Mesothelial cell of epicardium (in vitro differentiated cells): ENCODE measurements around the gene TLE7. TPM values are rescaled to one million over a fixed set of nuclear protein-coding genes. Genes with fewer than 3 reads are reported as not detected.

Experiments used
- DNase-seq, 2 experiments: peaks; one replicate each; pipeline ENCODE4 v3.0.0; 2021; ENCODE audit warnings: low spot score in 2 of 2; ENCODE audit not compliant: unreplicated experiment in 2 of 2
- H3K27ac Mint-ChIP-seq: 2 replicates; pipeline ENCODE4 v1.8.0; 2021; ENCODE audit warnings: mixed read lengths
- H3K27me3 Mint-ChIP-seq: 2 replicates; pipeline ENCODE4 v1.8.0; 2021; ENCODE audit warnings: low read depth, mixed read lengths
- H3K36me3 Mint-ChIP-seq: 2 replicates; pipeline ENCODE4 v1.8.0; 2021; ENCODE audit warnings: mixed read lengths
- H3K4me1 Mint-ChIP-seq: 2 replicates; pipeline ENCODE4 v1.8.0; 2021; ENCODE audit warnings: mixed read lengths
- H3K4me3 Mint-ChIP-seq: 2 replicates; pipeline ENCODE4 v1.8.0; 2021; ENCODE audit warnings: mild to moderate bottlenecking, moderate library complexity, mixed read lengths
- H3K9me3 Mint-ChIP-seq: 2 replicates; pipeline ENCODE4 v1.8.0; 2021; ENCODE audit warnings: mixed read lengths
- CTCF ChIP-seq: fragments of 200-600 bp; sonication (generic); IDR thresholded peaks from one replicate; pipeline ENCODE4 v1.5.0; 2021; ENCODE audit warnings: antibody characterized with exemption; ENCODE audit not compliant: unreplicated experiment
- total RNA-seq: library from RNA; stranded (reverse); gene quantifications from 3 replicates; pipeline ENCODE4 v1.2.1, GENCODE V29; 2021

TLE7 gene
- total RNA-seq, 1 donor from 2014 or later, result not detected

DNA sequence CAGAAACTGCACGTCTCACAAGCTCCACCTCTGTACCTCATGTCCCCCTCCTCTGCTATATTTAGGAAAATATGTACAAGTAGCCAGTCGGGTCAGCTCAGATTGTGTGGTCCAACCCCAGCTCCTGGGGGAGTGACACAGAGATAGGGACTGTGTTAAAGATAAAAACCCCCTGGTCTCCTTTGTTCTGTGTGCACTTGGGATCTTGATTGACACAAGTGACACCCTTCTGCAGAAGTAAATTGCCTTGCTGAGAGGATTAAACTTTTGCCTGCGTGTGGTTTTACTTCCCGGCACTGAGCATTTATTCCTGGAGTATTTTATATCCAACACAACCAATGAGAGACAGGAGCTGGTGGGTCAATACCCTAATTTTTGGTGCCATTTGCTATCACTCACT, 37.5 kb downstream of the TLE7 start:
- peaks cover 5% of the 10 kb centered on the region for H3K4me1 Mint-ChIP-seq
- no peak overlapping the region for H3K4me3 Mint-ChIP-seq

GRCh38 chr16:71402674-71403073, 39.2 kb downstream of the TLE7 start:
- H3K27me3 Mint-ChIP-seq, result peaks cover 44% of the 10 kb centered on the region
- H3K9me3 Mint-ChIP-seq, result peaks cover 7% of the 10 kb centered on the region
- no peak overlapping the region for H3K4me3 Mint-ChIP-seq
- TF ChIP-seq CTCF, result no peak
- no peak overlapping the region for H3K27ac Mint-ChIP-seq
- H3K36me3 Mint-ChIP-seq, result no peaks in the 10 kb centered on the region
- H3K4me1 Mint-ChIP-seq, result no peaks in the 10 kb centered on the region
- DNase-seq, result no peak

More for the DNA sequence above, 37.5 kb downstream of the TLE7 start:
- DNase-seq, result no peak
- H3K27me3 Mint-ChIP-seq, result peaks cover 52% of the 10 kb centered on the region
- no peaks in the 10 kb centered on the region for H3K36me3 Mint-ChIP-seq
- TF ChIP-seq CTCF, result no peak
- peaks cover 7% of the 10 kb centered on the region for H3K9me3 Mint-ChIP-seq
- H3K27ac Mint-ChIP-seq, result no peak overlapping the region

- H3K4me1 Mint-ChIP-seq, result no peaks in the 10 kb centered on the region
- TF ChIP-seq CTCF, result no peak
- H3K27me3 Mint-ChIP-seq, result peaks cover 38% of the 10 kb centered on the region
- DNase-seq, result no peak
- H3K9me3 Mint-ChIP-seq, result peaks cover 7% of the 10 kb centered on the region
- no peak overlapping the region for H3K4me3 Mint-ChIP-seq
- H3K36me3 Mint-ChIP-seq, result no peaks in the 10 kb centered on the region
- H3K27ac Mint-ChIP-seq, result no peak overlapping the region
Observed at GRCh38 chr16:71402007-71402406, 39.8 kb downstream of the TLE7 start.

- Mint-ChIP-seq H3K9me3 (peaks cover 6% of the 10 kb centered on the region), H3K4me1 (no peaks in the 10 kb centered on the region), H3K4me3 (no peak overlapping the region), H3K27me3 (peaks cover 31% of the 10 kb centered on the region), H3K27ac (no peak overlapping the region), H3K36me3 (no peaks in the 10 kb centered on the region)
- no peak for TF ChIP-seq CTCF
- no peak for DNase-seq
Observed at GRCh38 chr16:71399801-71400563, 41.9 kb downstream of the TLE7 start.

- Mint-ChIP-seq H3K4me1 (no peaks in the 10 kb centered on the region), H3K27me3 (peaks cover 31% of the 10 kb centered on the region), H3K36me3 (no peaks in the 10 kb centered on the region), H3K4me3 (no peak overlapping the region), H3K27ac (no peak overlapping the region), H3K9me3 (no peaks in the 10 kb centered on the region)
- no peak for DNase-seq
- TF ChIP-seq CTCF, result no peak
Observed at GRCh38 chr16:71396594-71396993, 45.3 kb downstream of the TLE7 start.
